ENCODE data around the gene MRPL33. TPM values are rescaled to one million over a fixed set of nuclear protein-coding genes. Genes with fewer than 3 reads are reported as not detected.

The MRPL33 gene
- total and polyA plus RNA-seq, 4 donors, result 83.6 to 178 (median 98.3) TPM

GRCh38 chr2:27795868-27796277 lies 24.4 kb downstream of the MRPL33 start:
- H3K9me3 ChIP-seq (ENCODE audit: control insufficient read depth, insufficient read depth, low read length), result no peaks in the 10 kb centered on the region
- WGBS (ENCODE audit: insufficient coverage), result 90% methylated on average over 1 of the region's 4 CpGs
- H3K4me1 ChIP-seq (ENCODE audit: control insufficient read depth, insufficient read depth, low read length), result peaks cover 8% of the 10 kb centered on the region

GRCh38 chr2:27796791-27797765 lies 25.6 kb downstream of the MRPL33 start:
- H3K9me3 ChIP-seq (ENCODE audit: control insufficient read depth, insufficient read depth, low read length), result no peaks in the 10 kb centered on the region
- H3K4me3 ChIP-seq (ENCODE audit: low read depth, low read length), result no peak overlapping the region
- WGBS (ENCODE audit: insufficient coverage), result 92% methylated on average over 10 of the region's 11 CpGs
- H3K27ac ChIP-seq (ENCODE audit: low read depth, low read length), result no peak overlapping the region
- peaks cover 3% of the 10 kb centered on the region for H3K36me3 ChIP-seq (ENCODE audit: control insufficient read depth, insufficient read depth, low read length)
- no peak for DNase-seq (ENCODE audit: low read depth in 4 of 6, low spot score in 6 of 6)
- peaks cover 10% of the 10 kb centered on the region for H3K4me1 ChIP-seq (ENCODE audit: control insufficient read depth, insufficient read depth, low read length)
- H3K27me3 ChIP-seq (ENCODE audit: control insufficient read depth, insufficient read depth, low read length), result no peaks in the 10 kb centered on the region

More at GRCh38 chr2:27795868-27796277, 24.4 kb downstream of the MRPL33 start:
- no peak overlapping the region for H3K27ac ChIP-seq (ENCODE audit: low read depth, low read length)
- DNase-seq (ENCODE audit: low read depth in 4 of 6, low spot score in 6 of 6), result no peak
- no peak overlapping the region for H3K4me3 ChIP-seq (ENCODE audit: low read depth, low read length)
- H3K27me3 ChIP-seq (ENCODE audit: control insufficient read depth, insufficient read depth, low read length), result no peaks in the 10 kb centered on the region
- H3K36me3 ChIP-seq (ENCODE audit: control insufficient read depth, insufficient read depth, low read length), result peaks cover 3% of the 10 kb centered on the region

- Histone ChIP-seq H3K27me3 (ENCODE audit: control insufficient read depth, insufficient read depth, low read length) (no peaks in the 10 kb centered on the region), H3K9me3 (ENCODE audit: control insufficient read depth, insufficient read depth, low read length) (no peaks in the 10 kb centered on the region), H3K36me3 (ENCODE audit: control insufficient read depth, insufficient read depth, low read length) (peaks cover 3% of the 10 kb centered on the region), H3K4me1 (ENCODE audit: control insufficient read depth, insufficient read depth, low read length) (peaks cover 10% of the 10 kb centered on the region), H3K4me3 (ENCODE audit: low read depth, low read length) (no peak overlapping the region), H3K27ac (ENCODE audit: low read depth, low read length) (no peak overlapping the region)
- WGBS (ENCODE audit: insufficient coverage), result 97% methylated on average over 3 of the region's 4 CpGs
- DNase-seq (ENCODE audit: low read depth in 4 of 6, low spot score in 6 of 6), result no peak
Measured at GRCh38 chr2:27797841-27798240, 26.3 kb downstream of the MRPL33 start.

GRCh38 chr2:27798486-27798885 lies 27.0 kb downstream of the MRPL33 start:
- Histone ChIP-seq H3K4me1 (ENCODE audit: control insufficient read depth, insufficient read depth, low read length) (peaks cover 10% of the 10 kb centered on the region), H3K27me3 (ENCODE audit: control insufficient read depth, insufficient read depth, low read length) (no peaks in the 10 kb centered on the region), H3K4me3 (ENCODE audit: low read depth, low read length) (no peak overlapping the region), H3K27ac (ENCODE audit: low read depth, low read length) (no peak overlapping the region), H3K9me3 (ENCODE audit: control insufficient read depth, insufficient read depth, low read length) (no peaks in the 10 kb centered on the region), H3K36me3 (ENCODE audit: control insufficient read depth, insufficient read depth, low read length) (peaks cover 3% of the 10 kb centered on the region)
- WGBS (ENCODE audit: insufficient coverage), result 94% methylated on average over 7 of the region's 7 CpGs
- no peak for DNase-seq (ENCODE audit: low read depth in 4 of 6, low spot score in 6 of 6)

GRCh38 chr2:27798948-27799645 lies 27.6 kb downstream of the MRPL33 start:
- Histone ChIP-seq H3K27ac (ENCODE audit: low read depth, low read length) (peak overlapping the region; percentile 42), H3K27me3 (ENCODE audit: control insufficient read depth, insufficient read depth, low read length) (no peaks in the 10 kb centered on the region), H3K9me3 (ENCODE audit: control insufficient read depth, insufficient read depth, low read length) (no peaks in the 10 kb centered on the region), H3K36me3 (ENCODE audit: control insufficient read depth, insufficient read depth, low read length) (peaks cover 3% of the 10 kb centered on the region), H3K4me3 (ENCODE audit: low read depth, low read length) (no peak overlapping the region), H3K4me1 (ENCODE audit: control insufficient read depth, insufficient read depth, low read length) (peaks cover 10% of the 10 kb centered on the region)
- 96% methylated on average over 11 of the region's 11 CpGs for WGBS (ENCODE audit: insufficient coverage)
- DNase-seq (ENCODE audit: low read depth in 4 of 6, low spot score in 6 of 6), result peak in 1 of 6 donors; percentile 32

- no peaks in the 10 kb centered on the region for H3K9me3 ChIP-seq (ENCODE audit: control insufficient read depth, insufficient read depth, low read length)
- WGBS (ENCODE audit: insufficient coverage), result 95% methylated on average over 4 of the region's 4 CpGs
- H3K4me1 ChIP-seq (ENCODE audit: control insufficient read depth, insufficient read depth, low read length), result peaks cover 10% of the 10 kb centered on the region
- H3K27ac ChIP-seq (ENCODE audit: low read depth, low read length), result peak overlapping the region; percentile 42
- H3K27me3 ChIP-seq (ENCODE audit: control insufficient read depth, insufficient read depth, low read length), result no peaks in the 10 kb centered on the region
- H3K36me3 ChIP-seq (ENCODE audit: control insufficient read depth, insufficient read depth, low read length), result peaks cover 3% of the 10 kb centered on the region
- no peak overlapping the region for H3K4me3 ChIP-seq (ENCODE audit: low read depth, low read length)
- no peak for DNase-seq (ENCODE audit: low read depth in 4 of 6, low spot score in 6 of 6)
Measured at GRCh38 chr2:27799646-27800010, 28.1 kb downstream of the MRPL33 start.

GRCh38 chr2:27800856-27801255 lies 29.3 kb downstream of the MRPL33 start:
- Histone ChIP-seq H3K36me3 (ENCODE audit: control insufficient read depth, insufficient read depth, low read length) (peaks cover 3% of the 10 kb centered on the region), H3K4me1 (ENCODE audit: control insufficient read depth, insufficient read depth, low read length) (peaks cover 10% of the 10 kb centered on the region), H3K4me3 (ENCODE audit: low read depth, low read length) (no peak overlapping the region), H3K9me3 (ENCODE audit: control insufficient read depth, insufficient read depth, low read length) (no peaks in the 10 kb centered on the region), H3K27ac (ENCODE audit: low read depth, low read length) (no peak overlapping the region), H3K27me3 (ENCODE audit: control insufficient read depth, insufficient read depth, low read length) (no peaks in the 10 kb centered on the region)
- WGBS (ENCODE audit: insufficient coverage), result 80% methylated on average over 6 of the region's 6 CpGs
- DNase-seq (ENCODE audit: low read depth in 4 of 6, low spot score in 6 of 6), result no peak

- peaks cover 3% of the 10 kb centered on the region for H3K36me3 ChIP-seq (ENCODE audit: control insufficient read depth, insufficient read depth, low read length)
- no peak for DNase-seq (ENCODE audit: low read depth in 4 of 6, low spot score in 6 of 6)
- 88% methylated on average over 3 of the region's 6 CpGs for WGBS (ENCODE audit: insufficient coverage)
Measured at GRCh38 chr2:27802547-27802946, 31.0 kb downstream of the MRPL33 start.

DNA sequence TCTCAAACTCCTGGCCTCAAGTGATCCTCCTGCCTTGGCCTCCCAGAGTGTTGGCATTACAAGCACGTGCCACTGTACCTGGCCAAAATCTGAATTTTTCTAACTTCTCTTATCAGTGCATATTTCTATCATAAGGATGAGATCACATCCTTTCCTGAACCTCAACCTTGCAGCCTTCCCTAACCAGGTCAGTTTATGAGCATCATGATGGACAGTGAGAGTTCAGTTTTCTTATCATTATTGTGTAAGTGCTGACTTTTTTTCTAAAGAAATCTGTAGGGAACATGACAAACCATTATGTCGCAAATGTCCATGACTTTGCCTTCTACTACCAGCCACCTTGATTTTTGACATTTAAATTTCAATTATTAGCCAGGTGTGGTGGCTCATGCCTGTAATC lies 31.5 kb downstream of the MRPL33 start:
- H3K36me3 ChIP-seq (ENCODE audit: control insufficient read depth, insufficient read depth, low read length), result peaks cover 3% of the 10 kb centered on the region
- no peak overlapping the region for H3K27ac ChIP-seq (ENCODE audit: low read depth, low read length)
- H3K27me3 ChIP-seq (ENCODE audit: control insufficient read depth, insufficient read depth, low read length), result no peaks in the 10 kb centered on the region
- 100% methylated on average over 1 of the region's 2 CpGs for WGBS (ENCODE audit: insufficient coverage)
- H3K4me3 ChIP-seq (ENCODE audit: low read depth, low read length), result no peak overlapping the region
- no peaks in the 10 kb centered on the region for H3K9me3 ChIP-seq (ENCODE audit: control insufficient read depth, insufficient read depth, low read length)
- peaks cover 10% of the 10 kb centered on the region for H3K4me1 ChIP-seq (ENCODE audit: control insufficient read depth, insufficient read depth, low read length)
- no peak for DNase-seq (ENCODE audit: low read depth in 4 of 6, low spot score in 6 of 6)

More at GRCh38 chr2:27802547-27802946, 31.0 kb downstream of the MRPL33 start:
- no peaks in the 10 kb centered on the region for H3K27me3 ChIP-seq (ENCODE audit: control insufficient read depth, insufficient read depth, low read length)
- H3K27ac ChIP-seq (ENCODE audit: low read depth, low read length), result no peak overlapping the region
- H3K4me1 ChIP-seq (ENCODE audit: control insufficient read depth, insufficient read depth, low read length), result peaks cover 10% of the 10 kb centered on the region
- no peaks in the 10 kb centered on the region for H3K9me3 ChIP-seq (ENCODE audit: control insufficient read depth, insufficient read depth, low read length)
- no peak overlapping the region for H3K4me3 ChIP-seq (ENCODE audit: low read depth, low read length)

Measured in spinal cord (tissue), 10 donors.